GM19035 (cell line): ENCODE data around the gene ASB14.
"Not testable (repeated sequence)": the region's sequence is repeated elsewhere in the genome, so short reads cannot be mapped to it uniquely, and the experiment has no call there.

ENCODE experiments used
- ATAC-seq: cut with Tn5 transposase; IDR thresholded peaks from one replicate; pipeline ENCODE4 v1.9.1; 2021; ENCODE audit not compliant: unreplicated experiment

ASB14 gene

DNA sequence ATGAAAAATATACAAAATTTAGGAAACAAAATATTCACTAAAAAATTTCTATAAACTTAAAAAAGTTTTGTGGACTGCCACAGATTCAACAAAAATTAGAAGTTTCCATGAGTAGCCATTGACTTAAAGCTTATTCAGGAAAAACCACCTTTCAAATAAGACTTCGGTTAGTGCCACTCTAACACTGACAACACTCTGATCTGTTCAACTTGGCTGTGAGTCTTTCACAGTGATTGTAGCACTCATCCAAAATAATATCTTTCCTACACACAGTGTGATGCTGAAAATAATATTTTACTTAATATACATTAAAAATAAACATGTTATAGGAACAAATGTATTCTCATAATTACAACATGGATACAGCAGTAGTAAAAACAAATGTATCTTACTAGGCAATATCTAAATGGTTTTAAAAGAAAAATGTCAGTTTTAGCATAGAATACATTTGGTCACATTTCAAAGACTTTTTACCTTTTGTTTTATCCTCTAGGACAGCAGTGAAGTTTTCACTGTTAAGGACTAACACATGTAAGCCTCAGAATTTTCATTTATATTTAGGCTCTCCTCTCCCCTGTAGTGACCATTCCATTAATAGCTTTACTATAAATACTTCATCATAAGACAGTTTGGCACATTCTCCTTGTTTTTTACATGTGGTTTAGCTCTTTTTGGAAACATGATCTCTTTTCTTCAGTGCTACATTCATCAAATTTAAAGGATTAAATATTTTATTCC is at the start of gene ASB14:
ASB14 (minus strand) TSS at position 527 of the 738 bp plus-strand sequence. CDS start 652 bp downstream, outside the sequence.
- ATAC-seq, result no peak

DNA sequence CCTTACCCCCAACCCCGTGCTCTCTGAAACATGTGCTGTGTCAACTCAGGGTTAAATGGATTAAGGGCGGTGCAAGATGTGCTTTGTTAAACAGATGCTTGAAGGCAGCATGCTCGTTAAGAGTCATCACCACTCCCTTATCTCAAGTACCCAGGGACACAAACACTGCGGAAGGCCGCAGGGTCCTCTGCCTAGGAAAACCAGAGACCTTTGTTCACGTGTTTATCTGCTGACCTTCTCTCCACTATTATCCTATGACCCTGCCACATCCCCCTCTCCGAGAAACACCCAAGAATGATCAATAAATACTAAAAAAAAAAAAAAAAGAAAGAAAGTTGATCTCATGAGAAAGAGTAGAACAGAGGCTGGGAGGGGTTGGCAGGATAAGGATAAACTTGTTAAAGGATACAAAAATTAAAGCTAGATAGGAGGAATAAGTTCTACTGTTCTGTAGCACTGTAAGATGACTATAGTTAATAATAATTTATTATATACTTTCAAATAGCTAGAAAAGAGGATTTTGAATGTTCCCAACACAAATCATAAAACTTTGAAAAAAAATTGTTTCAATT is 46.7 kb upstream of the ASB14 start:
- ATAC-seq, result not testable (repeated sequence)

DNA sequence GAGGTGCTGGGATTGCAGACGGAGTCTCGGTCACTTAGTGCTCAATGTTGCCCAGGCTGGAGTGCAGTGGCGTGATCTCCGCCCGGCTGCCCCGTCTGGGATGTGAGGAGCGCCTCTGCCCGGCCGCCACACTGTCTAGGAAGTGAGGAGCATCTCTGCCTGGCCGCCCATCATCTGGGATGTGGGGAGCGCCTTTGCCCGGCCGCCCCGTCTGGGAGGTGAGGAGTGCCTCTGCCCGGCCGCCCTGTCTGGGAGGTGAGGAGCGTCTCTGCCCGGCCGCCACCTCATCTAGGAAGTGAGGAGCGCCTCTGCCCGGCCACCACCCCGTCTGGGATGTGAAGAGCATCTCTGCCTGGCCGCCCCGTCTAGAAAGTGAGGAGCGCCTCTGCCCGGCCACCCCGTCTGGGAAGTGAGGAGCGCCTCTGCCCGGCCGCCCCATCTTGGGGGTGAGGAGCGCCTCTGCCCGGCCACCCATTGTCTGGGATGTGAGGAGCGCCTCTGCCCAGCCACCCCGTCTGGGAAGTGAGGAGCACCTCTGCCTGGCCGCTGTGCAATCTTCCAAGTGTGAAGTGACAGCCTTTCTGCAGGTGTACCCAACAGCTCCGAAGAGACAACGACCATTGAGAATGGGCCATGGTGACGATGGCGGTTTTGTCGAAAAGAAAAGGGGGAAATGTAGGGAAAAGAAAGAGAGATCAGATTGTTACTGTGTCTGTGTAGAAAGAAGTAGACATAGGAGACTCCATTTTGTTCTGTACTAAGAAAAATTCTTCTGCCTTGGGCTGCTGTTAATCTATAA is 46.0 kb upstream of the ASB14 start:
- not testable (repeated sequence) for ATAC-seq

DNA sequence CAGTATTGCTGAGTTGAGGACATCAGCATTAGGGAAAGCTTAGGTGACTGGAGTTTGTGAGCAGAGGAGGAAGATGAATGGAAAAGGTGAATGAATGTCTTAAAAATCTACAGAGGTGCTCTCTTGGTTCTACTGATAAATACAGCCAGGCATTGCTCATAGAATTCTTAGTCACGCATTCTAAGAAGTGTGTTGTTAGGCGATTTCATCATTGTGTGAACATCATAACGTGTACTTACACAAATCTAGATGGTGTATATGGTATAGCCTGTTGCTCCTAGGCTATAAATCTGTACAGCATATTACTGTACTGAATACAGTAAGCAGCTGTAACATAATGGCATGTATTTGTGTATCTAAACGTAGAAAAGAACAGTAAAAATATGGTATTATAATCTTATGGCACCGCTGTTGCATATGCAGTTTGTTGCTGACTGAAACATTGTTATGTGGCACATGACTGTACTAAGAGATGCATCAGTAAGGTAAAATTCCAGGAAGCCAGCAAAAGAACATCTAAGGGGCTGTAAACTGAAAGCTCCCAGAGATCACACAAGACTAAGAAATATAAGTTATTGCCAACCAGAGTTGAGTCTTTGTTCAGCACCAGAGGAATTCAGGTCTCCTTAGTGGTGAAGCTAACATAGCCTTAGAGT is 42.9 kb upstream of the ASB14 start:
- no peak for ATAC-seq

DNA sequence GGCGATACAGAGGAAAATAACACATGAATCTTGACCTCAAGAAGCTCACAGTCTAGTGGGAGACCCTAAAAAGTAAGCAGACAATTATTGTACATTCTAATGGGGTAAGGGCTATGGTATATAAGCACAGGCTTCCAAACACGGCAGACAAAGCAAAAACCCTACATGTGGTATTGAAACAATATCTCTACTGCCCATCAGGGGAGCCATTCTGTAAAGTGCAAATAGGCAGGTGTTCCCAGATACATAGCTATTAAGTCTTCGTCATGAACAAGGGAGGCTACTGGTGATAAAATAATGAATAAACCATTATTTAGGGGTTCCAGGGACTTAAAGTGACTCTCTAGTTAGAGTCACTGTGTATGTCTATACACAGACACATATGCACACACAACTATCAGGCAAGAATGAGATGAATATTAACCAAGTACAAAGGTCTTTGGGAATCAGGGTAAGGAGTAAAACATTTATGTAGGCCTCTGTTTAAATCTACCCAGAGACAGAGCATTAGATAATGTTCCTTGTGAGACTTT is 38.7 kb upstream of the ASB14 start:
- no peak for ATAC-seq

DNA sequence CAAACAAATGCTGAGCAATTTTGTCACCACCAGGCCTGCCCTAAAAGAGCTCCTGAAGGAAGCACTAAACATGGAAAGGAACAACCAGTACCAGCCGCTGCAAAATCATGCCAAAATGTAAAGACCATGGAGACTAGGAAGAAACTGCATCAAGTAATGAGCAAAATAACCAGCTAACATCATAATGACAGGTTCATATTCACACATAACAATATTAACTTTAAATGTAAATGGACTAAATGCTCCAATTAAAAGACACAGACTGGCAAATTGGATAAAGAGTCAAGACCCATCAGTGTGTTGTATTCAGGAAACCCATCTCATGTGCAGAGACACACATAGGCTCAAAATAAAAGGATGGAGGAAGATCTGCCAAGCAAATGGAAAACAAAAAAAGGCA is 34.0 kb upstream of the ASB14 start:
- not testable (repeated sequence) for ATAC-seq

DNA sequence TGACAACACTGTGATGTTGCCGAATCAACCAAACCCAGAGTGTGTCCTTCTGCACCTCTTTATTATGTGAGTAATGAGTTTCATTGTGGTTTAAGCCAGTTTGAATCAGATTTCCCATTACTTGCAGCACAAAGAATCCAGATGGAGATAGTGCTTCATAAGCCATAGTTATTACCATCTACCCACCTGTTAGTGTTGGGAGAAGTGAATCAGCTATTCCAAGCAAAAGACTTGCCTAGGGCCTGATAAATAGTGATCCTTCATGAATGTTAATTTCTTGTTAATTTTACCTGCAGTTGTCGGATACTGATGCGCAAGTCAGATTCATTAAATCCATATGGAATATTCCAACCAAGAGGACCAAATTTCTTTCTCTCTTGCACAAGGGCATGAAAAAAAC is 21.7 kb upstream of the ASB14 start:
- no peak for ATAC-seq

DNA sequence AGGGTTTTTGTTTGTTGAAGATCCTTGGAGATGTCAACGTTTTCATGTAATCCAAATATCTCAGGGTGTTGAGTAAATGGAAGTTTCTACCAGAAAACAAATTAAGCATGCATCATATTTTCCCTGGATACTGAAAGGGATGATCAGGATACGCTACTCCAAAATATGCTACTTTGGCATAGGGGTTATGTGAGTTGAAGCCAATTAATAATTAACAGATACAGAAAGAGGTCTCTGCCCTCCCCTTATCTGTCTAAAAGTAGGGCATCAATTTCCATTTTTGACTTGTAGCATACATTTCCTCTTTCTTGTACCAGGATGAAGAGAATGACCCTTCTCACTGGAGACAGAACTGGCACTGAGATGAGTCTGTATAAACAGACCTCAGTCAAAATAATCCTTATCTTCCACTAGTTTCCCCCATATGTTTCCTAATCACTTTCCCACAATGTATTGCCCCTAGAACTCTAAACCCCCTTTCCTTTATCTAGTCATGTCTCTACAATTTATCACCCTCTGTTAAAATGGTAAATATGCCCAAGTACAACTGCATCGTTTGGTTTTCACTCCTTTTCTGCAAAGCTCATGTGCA is 17.4 kb upstream of the ASB14 start:
- no peak for ATAC-seq

DNA sequence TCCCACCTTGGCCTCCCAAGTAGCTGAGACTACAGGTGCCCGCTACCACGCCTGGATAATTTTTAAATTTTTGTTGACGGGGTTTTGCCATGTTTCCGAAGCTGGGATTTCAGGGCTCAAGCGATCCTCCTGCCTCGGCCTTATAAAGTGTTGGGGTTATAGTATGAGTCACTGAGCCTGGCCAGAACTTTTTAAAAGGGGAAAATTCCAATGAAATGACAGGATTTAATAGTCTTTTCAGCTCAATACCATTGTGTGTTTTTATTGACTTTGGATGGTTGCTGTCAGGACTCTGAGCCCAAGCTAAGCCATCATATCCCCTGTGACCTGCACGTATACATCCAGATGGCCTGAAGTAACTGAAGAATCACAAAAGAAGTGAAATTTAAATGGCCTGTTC is 11.0 kb upstream of the ASB14 start:
- not testable (repeated sequence) for ATAC-seq

DNA sequence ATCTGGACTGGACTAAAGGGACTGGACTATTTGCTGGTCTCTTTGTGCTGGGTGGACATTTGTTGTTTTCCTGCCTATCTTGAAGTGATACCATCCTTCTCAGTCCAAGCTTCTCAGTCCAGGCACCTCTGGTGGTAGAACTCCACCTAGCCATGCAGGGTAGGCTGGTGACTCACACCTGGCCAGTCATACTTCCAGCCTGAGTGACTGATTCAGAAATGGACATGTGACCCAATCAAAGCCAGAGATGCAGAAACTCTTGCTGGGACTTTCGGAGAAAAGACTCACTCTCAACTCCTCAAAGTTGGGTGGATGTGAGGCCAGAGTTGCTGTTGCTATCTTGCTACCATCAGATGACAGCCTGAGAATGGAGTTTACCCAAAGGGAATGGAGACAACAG is 5.6 kb upstream of the ASB14 start:
- no peak for ATAC-seq

DNA sequence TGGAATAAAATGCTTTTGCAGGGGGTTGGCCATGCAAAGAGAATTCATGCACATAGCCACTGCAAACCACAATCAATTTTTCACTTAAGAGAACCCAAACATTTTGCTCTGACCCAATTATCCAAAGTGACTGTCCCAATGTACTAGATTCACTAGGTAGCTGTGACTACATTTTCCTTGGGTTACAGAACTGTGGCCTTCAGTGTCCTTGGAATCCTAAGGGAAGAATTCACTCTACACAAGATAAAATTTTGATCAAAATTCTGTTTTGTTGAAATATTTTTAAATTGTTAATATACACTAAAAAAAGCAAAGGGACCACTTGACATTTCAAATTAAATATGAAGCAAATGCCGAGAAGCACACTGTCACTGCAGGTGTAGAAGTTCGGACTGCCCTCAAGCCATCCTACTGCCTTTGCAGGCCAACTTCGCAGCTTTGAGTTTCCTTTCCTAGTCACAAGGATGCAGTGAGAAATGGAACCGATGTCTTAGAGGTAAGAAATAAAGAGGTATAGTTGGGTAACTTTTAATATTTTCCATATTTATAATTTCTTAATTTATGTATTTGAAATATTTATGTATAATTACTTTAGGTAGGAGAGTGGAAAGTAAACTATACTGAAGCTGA is 527 bp upstream of the ASB14 start:
- no peak for ATAC-seq

DNA sequence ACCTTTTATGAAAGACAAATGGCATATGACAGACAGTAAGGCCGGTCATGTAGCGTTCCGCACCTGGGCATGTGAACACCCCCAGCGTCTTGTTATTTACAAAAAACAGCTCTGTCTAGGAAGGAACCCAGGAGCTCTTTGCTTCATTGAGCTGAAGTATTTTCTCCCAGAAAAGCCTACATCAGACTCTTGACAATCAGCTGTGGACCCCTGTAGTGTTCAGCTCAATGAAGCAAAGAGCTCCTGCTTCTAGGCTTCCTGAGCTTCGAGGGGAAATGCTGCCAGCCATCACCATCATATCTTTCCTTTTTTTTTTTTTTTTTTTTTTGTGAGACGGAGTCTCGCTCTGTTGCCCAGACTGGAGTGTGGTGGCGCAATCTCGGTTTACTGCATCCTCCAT is 4.1 kb downstream of the ASB14 start:
- ATAC-seq, result no peak

DNA sequence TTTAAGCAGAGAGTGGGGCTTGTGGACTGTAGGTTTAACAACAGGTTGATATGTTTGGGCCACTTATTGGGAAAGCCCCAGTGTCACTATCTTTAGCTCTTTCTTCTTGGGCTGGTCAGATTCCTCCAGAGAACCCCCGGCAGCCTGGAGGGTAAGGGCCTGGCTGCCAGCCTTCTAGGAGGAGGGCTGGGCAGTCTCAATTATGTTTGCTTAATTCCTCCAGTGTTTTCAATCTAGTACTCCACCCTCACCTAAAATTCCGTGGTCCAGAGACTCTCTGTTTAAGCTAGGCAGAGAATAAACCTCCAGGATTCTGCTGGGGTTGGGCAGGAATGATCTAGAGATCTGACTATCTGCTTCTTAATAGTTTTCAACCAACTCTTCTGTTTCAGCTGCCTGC is 5.3 kb downstream of the ASB14 start:
- no peak for ATAC-seq

DNA sequence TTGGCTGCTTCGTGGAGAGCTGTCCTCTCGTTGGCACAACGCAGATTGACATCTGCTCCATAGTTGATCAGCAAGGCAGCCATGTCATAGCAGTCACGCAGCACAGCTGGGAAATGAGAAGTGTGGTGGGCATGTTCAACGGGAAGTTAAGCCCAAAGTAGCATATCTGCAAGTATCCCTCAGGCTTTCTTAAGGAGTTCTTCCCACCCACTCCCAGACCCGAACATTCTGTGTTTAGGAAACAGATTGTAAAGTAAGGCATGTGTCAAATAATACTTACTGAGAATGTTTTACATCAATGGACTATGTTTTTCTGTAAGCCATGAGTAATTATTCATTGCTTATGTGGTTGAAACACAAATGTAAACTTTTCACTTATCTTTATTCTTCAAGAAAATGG is 9.2 kb downstream of the ASB14 start:
- no peak for ATAC-seq

DNA sequence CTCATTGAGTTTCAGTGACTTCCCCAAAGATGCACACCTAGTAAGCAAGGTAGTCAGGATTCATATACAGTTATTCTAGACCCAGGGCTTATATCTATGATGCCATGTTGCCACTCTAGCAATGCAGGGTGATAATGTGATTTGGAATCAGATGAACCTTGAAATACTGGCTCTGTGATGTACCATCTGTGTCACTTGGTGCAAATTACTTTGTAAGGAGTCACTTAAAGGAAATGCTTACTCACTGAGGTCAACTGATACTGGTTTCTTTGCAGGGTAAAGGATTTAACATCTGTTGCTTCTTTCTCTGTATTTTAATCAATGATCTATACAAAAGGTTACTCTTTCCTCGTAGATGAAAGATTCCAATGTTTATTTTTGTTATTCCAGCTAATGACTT is 10.8 kb downstream of the ASB14 start:
- ATAC-seq, result no peak

DNA sequence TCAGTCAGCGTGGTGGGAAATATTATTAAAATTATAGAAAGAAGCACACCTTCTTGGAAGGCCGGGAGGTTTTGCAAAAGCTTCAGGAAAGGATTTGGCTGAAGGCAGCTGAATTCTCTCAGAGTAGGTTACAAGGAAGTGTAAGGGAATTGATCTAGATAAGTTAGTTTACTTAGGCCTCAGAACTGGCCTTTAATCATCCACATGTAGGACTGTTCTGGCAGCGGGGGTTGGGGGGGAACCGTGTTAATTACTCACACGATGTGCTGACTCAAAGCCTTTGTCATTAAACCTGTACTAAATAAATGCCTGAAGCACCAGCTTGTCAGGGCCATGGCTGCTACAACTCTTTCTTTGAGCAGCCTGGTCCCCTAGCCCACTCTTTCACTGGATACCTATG is 12.8 kb downstream of the ASB14 start:
- ATAC-seq, result no peak

DNA sequence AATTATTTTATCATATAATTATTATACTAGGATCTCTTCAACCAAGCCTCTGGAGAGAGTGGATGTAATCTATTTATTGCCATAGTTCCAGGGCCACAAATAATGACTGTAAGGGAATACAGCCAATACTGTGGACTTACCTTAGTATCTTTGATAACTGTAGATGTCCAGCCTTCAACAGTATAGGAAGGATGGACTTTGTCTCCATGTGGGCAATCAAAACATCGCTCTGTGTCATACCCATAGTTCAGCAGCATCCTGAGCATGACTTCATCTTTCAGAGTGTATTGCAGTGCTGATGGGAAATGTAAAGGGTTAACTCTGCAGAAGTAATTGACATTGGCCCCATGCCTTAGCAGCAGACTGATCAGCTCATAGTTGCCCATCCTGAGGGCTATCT is 14.2 kb downstream of the ASB14 start:
- ATAC-seq, result no peak

DNA sequence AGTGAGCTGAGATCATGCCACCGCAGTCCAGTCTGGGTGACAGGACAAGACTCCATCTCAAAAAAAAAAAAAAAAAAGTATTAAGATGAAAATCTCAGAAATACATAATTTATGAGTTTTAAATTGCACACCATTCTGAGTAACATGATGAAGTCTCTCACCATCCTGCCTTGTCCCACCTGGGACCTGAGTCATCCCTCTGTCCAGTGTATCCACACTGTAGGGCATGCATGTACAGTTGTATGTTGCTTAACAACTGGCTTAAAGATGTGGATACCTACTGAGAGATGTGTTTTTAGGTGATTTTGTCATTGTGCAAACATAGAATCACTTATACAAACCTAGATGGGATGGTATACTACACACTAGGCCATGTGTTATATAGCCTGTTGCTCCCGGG is 17.1 kb downstream of the ASB14 start:
- no peak for ATAC-seq

DNA sequence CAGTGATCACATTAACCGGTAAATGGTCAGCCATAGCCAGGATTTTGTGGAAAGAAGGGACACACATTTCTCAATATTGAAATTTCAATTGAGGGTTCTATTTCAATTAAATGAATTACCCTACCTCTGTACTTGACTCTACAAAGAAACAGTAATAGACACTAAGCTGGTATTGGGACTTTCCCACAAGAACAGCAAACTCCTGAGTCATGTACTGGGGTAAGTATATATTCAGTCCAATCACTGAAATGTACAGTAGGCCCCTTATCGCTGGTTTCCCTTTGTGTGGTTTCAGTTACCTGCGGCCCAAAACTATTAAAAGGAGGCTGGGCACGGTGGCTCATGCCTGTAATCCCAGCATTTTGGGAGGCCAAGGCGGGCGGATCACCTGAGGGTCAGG is 17.6 kb downstream of the ASB14 start:
- ATAC-seq, result no peak

DNA sequence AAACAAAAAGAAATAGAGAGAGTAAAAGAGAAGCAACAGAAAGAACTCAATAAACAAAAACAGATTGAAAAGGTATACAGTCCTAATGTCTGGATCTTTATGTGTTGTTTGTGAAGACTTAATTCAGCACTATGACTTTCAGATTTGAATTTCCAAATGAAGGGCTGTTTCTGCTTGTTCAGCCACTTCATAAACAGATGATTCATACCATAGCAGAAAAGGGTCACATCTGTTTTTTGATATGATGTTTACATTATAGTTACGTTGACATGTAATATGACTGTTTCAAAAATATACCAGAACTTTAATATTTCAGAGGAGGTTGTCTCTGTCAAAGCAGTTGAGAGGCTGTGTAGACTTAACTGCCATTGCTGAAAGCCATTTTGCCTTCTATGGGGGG is 24.1 kb downstream of the ASB14 start:
- ATAC-seq, result no peak

DNA sequence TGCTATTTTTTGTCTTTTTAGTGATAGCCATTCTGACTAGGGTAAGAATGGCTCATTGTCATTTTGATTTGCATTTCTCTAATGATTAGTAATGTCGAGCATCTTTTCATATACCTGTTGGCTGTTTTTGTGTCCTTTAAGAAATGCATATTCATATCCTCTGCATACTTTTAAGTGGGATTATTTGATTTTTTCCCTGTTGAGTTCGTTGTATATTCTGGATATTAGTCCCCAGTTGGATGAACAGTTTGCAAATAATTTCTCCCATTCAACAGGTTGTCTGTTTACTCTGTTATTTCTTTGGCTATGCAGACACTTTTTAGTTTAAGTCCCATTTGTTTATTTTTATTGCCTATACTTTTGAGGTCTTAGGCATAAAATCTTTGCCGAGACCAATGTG is 30.6 kb downstream of the ASB14 start:
- no peak for ATAC-seq
